Neural cell (in vitro differentiated cells): Measurements from ENCODE around the gene LRRC3. TPM values are rescaled to one million over a fixed set of nuclear protein-coding genes. Genes with fewer than 3 reads are reported as not detected.

ENCODE experiments used
- H2AFZ ChIP-seq: fragments of 200-600, 300-800 bp; sonication (generic), shearing (Covaris generic); 2 replicates; pipeline ENCODE4 v1.6.0; 2014; ENCODE audit warnings: low read depth, mild to moderate bottlenecking, antibody characterized with exemption, low read length, moderate library complexity
- H3F3A ChIP-seq: fragments of 200-600 bp; shearing (Covaris generic); 2 replicates; pipeline ENCODE4 v1.6.1; 2016; ENCODE audit warnings: mild to moderate bottlenecking, moderate library complexity, mixed read lengths, antibody characterized with exemption, low read length; ENCODE audit not compliant: insufficient read depth, poor library complexity, severe bottlenecking
- H3K27ac ChIP-seq: fragments of 200-600, 300-800 bp; sonication (generic), shearing (Covaris generic); 2 replicates; pipeline ENCODE4 v1.5.1; 2014; ENCODE audit warnings: mild to moderate bottlenecking, low read length, moderate library complexity
- H3K27me3 ChIP-seq: fragments of 300-800, 200-600 bp; sonication (generic), shearing (Covaris generic); 2 replicates; pipeline ENCODE4 v1.6.0; 2014; ENCODE audit warnings: mild to moderate bottlenecking, low read depth, low read length, moderate library complexity; ENCODE audit not compliant: insufficient read depth
- H3K36me3 ChIP-seq: fragments of 300-800, 200-600 bp; sonication (generic), shearing (Covaris generic); 2 replicates; pipeline ENCODE4 v1.5.1; 2014; ENCODE audit warnings: mild to moderate bottlenecking, antibody characterized with exemption, low read length, moderate library complexity; ENCODE audit not compliant: insufficient read depth
- H3K4me2 ChIP-seq: fragments of 300-800, 200-600 bp; sonication (generic), shearing (Covaris generic); 2 replicates; pipeline ENCODE4 v1.6.0; 2014; ENCODE audit warnings: mild to moderate bottlenecking, low read length
- H3K4me3 ChIP-seq: fragments of 300-800, 200-600 bp; sonication (generic), shearing (Covaris generic); 2 replicates; pipeline ENCODE4 v1.5.1; 2014; ENCODE audit warnings: mild to moderate bottlenecking, low read length, moderate library complexity
- H3K79me2 ChIP-seq: fragments of 200-600 bp; shearing (Covaris generic); replicated peaks from 2 replicates; pipeline ENCODE4 v1.6.0; 2014; ENCODE audit warnings: mild to moderate bottlenecking, low read length, moderate library complexity; ENCODE audit not compliant: insufficient read depth
- H3K9ac ChIP-seq: fragments of 300-800, 200-600 bp; sonication (generic), shearing (Covaris generic); 2 replicates; pipeline ENCODE4 v1.6.1; 2016; ENCODE audit warnings: mild to moderate bottlenecking, low read length, mixed read lengths
- H3K9me2 ChIP-seq: fragments of 200-600 bp; shearing (Covaris generic); 2 replicates; pipeline ENCODE4 v1.6.1; 2016; ENCODE audit warnings: mild to moderate bottlenecking, low read length, mixed read lengths; ENCODE audit not compliant: insufficient read depth
- H3K9me3 ChIP-seq: fragments of 200-600, 300-800 bp; sonication (generic), shearing (Covaris generic); 2 replicates; pipeline ENCODE4 v1.6.1; 2016; ENCODE audit warnings: mild to moderate bottlenecking, mixed run types, low read length, moderate library complexity, mixed read lengths
- H4K20me1 ChIP-seq: fragments of 200-600 bp; shearing (Covaris generic); 2 replicates; pipeline ENCODE4 v1.6.1; 2016; ENCODE audit warnings: mild to moderate bottlenecking, mixed run types; ENCODE audit not compliant: insufficient read depth
- EP300 ChIP-seq: fragments of 450-650 bp; conservative IDR thresholded peaks from 2 replicates; pipeline ENCODE4 v1.6.1; 2014; ENCODE audit warnings: antibody characterized with exemption, mild to moderate bottlenecking, moderate library complexity; ENCODE audit not compliant: poor library complexity, severe bottlenecking
- EZH2 ChIP-seq: fragments of 200-600, 300-800 bp; shearing (Covaris generic), sonication (generic); IDR thresholded peaks from 2 replicates; pipeline ENCODE4 v1.6.1; 2014; ENCODE audit warnings: antibody characterized with exemption, low read length, borderline replicate concordance, mild to moderate bottlenecking; ENCODE audit not compliant: insufficient read depth, poor library complexity, severe bottlenecking
- MXI1 ChIP-seq: fragments of 450-650 bp; conservative IDR thresholded peaks from 2 replicates; pipeline ENCODE4 v1.6.1; 2014; ENCODE audit warnings: antibody characterized with exemption, mild to moderate bottlenecking; ENCODE audit not compliant: poor library complexity, severe bottlenecking
- POLR2AphosphoS5 ChIP-seq: IDR thresholded peaks from 2 replicates; pipeline ENCODE4 v1.6.1; 2012
- RAD21 ChIP-seq: fragments of 450-650 bp; conservative IDR thresholded peaks from 2 replicates; pipeline ENCODE4 v1.6.1; 2014; ENCODE audit warnings: antibody characterized with exemption, mild to moderate bottlenecking, moderate library complexity
- SMC3 ChIP-seq: fragments of 450-650 bp; conservative IDR thresholded peaks from 2 replicates; pipeline ENCODE4 v1.6.1; 2014; ENCODE audit warnings: antibody characterized with exemption, mild to moderate bottlenecking, moderate library complexity; ENCODE audit not compliant: poor library complexity
- TAF1 ChIP-seq: IDR thresholded peaks from 2 replicates; pipeline ENCODE4 v1.6.1; 2012; ENCODE audit warnings: low read depth
- polyA plus RNA-seq: library from polyadenylated mRNA; depleted of rRNA; stranded (reverse); fragments of >200 nt; gene quantifications from 2 replicates; pipeline ENCODE4 v1.2.3, GENCODE V29; 2014
- TF ChIP-seq, protein P1 (sequence below): fragments of 450-650 bp; IDR thresholded peaks from 2 replicates; pipeline ENCODE4 v1.5.1; 2014; ENCODE audit warnings: antibody characterized with exemption, mild to moderate bottlenecking, moderate library complexity; ENCODE audit not compliant: poor library complexity, severe bottlenecking
- TF ChIP-seq, protein P2 (sequence below): IDR thresholded peaks from 2 replicates; pipeline ENCODE4 v1.6.1; 2012; ENCODE audit warnings: borderline replicate concordance

Gene LRRC3
- polyA plus RNA-seq, 1 donor from 2014 or later: 3.8 TPM

DNA sequence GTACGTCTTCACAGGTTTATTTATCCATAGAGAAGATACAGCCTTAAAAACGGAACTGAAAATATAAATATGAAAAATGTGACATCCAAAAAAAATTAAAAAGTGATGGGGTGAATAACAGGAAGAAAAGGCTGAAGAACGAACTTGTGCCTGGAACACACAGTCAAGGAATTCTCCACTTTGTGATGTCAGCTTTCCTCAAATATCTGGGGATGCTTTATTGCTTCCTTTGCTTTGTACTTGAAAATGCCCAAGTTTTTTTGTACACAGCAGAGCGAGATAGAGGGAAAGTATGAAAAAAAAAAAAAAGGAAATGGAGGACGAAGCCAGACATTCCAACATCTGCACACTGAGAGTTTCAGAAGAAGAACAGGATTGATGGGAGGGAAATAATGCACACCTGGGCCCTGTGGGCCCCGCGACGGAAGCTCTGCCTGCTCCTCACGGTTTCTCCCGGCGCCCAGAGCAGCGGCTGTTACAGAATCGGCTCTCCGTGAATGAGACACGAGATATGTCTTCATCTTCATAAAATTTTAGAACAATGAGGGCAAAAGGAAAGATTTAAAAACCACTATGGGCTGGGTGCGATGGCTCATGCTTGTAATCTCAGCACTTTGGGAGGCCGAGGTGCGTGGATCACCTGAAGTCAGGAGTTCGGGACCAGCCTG, 10.0 kb upstream of the LRRC3 start:
- H3K27ac ChIP-seq: no peak overlapping the region
- H3K79me2 ChIP-seq: no peaks in the 10 kb centered on the region
- no peaks in the 10 kb centered on the region for H3F3A ChIP-seq
- H3K36me3 ChIP-seq: no peaks in the 10 kb centered on the region
- H3K9me2 ChIP-seq: no peaks in the 10 kb centered on the region
- H3K9ac ChIP-seq: no peak overlapping the region
- H2AFZ ChIP-seq: no peak overlapping the region
- H3K4me2 ChIP-seq: no peak overlapping the region
- no peaks in the 10 kb centered on the region for H3K27me3 ChIP-seq
- H3K9me3 ChIP-seq: no peaks in the 10 kb centered on the region
- no peak overlapping the region for H3K4me3 ChIP-seq
- no peaks in the 10 kb centered on the region for H4K20me1 ChIP-seq
- TF ChIP-seq TAF1 (no peak), EZH2 (no peak), EP300 (no peak), RAD21 (no peak), SMC3 (no peak), MXI1 (no peak), POLR2AphosphoS5 (no peak)
- TF ChIP-seq, protein P1, sequence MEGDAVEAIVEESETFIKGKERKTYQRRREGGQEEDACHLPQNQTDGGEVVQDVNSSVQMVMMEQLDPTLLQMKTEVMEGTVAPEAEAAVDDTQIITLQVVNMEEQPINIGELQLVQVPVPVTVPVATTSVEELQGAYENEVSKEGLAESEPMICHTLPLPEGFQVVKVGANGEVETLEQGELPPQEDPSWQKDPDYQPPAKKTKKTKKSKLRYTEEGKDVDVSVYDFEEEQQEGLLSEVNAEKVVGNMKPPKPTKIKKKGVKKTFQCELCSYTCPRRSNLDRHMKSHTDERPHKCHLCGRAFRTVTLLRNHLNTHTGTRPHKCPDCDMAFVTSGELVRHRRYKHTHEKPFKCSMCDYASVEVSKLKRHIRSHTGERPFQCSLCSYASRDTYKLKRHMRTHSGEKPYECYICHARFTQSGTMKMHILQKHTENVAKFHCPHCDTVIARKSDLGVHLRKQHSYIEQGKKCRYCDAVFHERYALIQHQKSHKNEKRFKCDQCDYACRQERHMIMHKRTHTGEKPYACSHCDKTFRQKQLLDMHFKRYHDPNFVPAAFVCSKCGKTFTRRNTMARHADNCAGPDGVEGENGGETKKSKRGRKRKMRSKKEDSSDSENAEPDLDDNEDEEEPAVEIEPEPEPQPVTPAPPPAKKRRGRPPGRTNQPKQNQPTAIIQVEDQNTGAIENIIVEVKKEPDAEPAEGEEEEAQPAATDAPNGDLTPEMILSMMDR: no peak
- TF ChIP-seq, protein P2, sequence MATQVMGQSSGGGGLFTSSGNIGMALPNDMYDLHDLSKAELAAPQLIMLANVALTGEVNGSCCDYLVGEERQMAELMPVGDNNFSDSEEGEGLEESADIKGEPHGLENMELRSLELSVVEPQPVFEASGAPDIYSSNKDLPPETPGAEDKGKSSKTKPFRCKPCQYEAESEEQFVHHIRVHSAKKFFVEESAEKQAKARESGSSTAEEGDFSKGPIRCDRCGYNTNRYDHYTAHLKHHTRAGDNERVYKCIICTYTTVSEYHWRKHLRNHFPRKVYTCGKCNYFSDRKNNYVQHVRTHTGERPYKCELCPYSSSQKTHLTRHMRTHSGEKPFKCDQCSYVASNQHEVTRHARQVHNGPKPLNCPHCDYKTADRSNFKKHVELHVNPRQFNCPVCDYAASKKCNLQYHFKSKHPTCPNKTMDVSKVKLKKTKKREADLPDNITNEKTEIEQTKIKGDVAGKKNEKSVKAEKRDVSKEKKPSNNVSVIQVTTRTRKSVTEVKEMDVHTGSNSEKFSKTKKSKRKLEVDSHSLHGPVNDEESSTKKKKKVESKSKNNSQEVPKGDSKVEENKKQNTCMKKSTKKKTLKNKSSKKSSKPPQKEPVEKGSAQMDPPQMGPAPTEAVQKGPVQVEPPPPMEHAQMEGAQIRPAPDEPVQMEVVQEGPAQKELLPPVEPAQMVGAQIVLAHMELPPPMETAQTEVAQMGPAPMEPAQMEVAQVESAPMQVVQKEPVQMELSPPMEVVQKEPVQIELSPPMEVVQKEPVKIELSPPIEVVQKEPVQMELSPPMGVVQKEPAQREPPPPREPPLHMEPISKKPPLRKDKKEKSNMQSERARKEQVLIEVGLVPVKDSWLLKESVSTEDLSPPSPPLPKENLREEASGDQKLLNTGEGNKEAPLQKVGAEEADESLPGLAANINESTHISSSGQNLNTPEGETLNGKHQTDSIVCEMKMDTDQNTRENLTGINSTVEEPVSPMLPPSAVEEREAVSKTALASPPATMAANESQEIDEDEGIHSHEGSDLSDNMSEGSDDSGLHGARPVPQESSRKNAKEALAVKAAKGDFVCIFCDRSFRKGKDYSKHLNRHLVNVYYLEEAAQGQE: no peak

- Histone ChIP-seq H3K79me2 (no peaks in the 10 kb centered on the region), H3K9me2 (no peaks in the 10 kb centered on the region), H3K27ac (no peak overlapping the region), H3K36me3 (no peaks in the 10 kb centered on the region), H3K27me3 (no peaks in the 10 kb centered on the region), H4K20me1 (no peaks in the 10 kb centered on the region), H3K9me3 (peaks cover under 1% of the 10 kb centered on the region), H3F3A (no peaks in the 10 kb centered on the region), H3K9ac (no peak overlapping the region), H2AFZ (no peak overlapping the region), H3K4me2 (no peak overlapping the region), H3K4me3 (no peak overlapping the region)
- TF ChIP-seq, protein P2: no peak
- TF ChIP-seq POLR2AphosphoS5 (no peak), EZH2 (no peak), RAD21 (no peak), TAF1 (no peak), EP300 (no peak), MXI1 (no peak), SMC3 (no peak)
- TF ChIP-seq, protein P1: no peak
Observed at GRCh38 chr21:44448651-44449131, 6.6 kb upstream of the LRRC3 start.
